ENCODE results near the gene ARMH3. TPM values are rescaled to one million over a fixed set of nuclear protein-coding genes. Genes with fewer than 3 reads are reported as not detected.
A peak's percentile ranks its signal among the peaks of the same experiment; 100 is the strongest.

The ARMH3 gene
- total and polyA plus RNA-seq, 10 of the 15 experiments (the other 5 are each of a cell fraction or from before 2014, with no cell fraction given) = 13.0 to 33.0 (median 16.4) TPM

GRCh38 chr10:102055647-102056419 is at the start of gene ARMH3 (continued):
- TF ChIP-seq NFXL1 (IDR thresholded peaks at IDR 0.05; ENCODE audit: borderline replicate concordance) (peak; percentile 59; the same call in 1 of the 2 replicates), PRDM15 (CRISPR knock-in tag; IDR thresholded peaks at IDR 0.05) (no peak), MXI1 (IDR thresholded peaks at IDR 0.05; ENCODE audit: low read depth, low read length) (peak; percentile 67), SREBF2 (IDR thresholded peaks at IDR 0.05; ENCODE audit: low read length) (no peak), RELA (IDR thresholded peaks at IDR 0.05; ENCODE audit: borderline replicate concordance, partially characterized antibody) (peak; percentile 77), RFX5 (IDR thresholded peaks at IDR 0.05; ENCODE audit: low read depth, low read length) (no peak), CREM (IDR thresholded peaks at IDR 0.05; ENCODE audit: low read depth) (peak; percentile 87), BRCA1 (IDR thresholded peaks at IDR 0.05; ENCODE audit: low read depth, low read length) (0 out of 2 replicates have a peak, but pooled peaks have one; percentile 8), ATF7 (IDR thresholded peaks at IDR 0.05; ENCODE audit: low read depth) (no peak), IKZF2 (IDR thresholded peaks at IDR 0.05) (0 out of 4 replicates have a peak, but pooled peaks of 1 of the 2 experiments have one; percentile 17), RAD51 (IDR thresholded peaks at IDR 0.05) (no peak), YBX1 (IDR thresholded peaks at IDR 0.05) (no peak), POU2F2 (IDR thresholded peaks at IDR 0.05; ENCODE audit: borderline replicate concordance, low read depth, low read length) (peak; percentile 63; the same call in 1 of the 3 replicates), PBX3 (IDR thresholded peaks at IDR 0.05; ENCODE audit: insufficient replicate concordance, low read depth, low read length) (peak; percentile 10), ZNF622 (IDR thresholded peaks at IDR 0.05) (no peak), ZSCAN29 (IDR thresholded peaks at IDR 0.05) (0 out of 2 replicates have a peak, but pooled peaks have one; percentile 20), TARDBP (IDR thresholded peaks at IDR 0.05; ENCODE audit: borderline replicate concordance) (peak; percentile 69; the same call in 1 of the 2 replicates), JUNB (IDR thresholded peaks at IDR 0.05) (no peak), BCL3 (IDR thresholded peaks at IDR 0.05; ENCODE audit: borderline replicate concordance, insufficient read depth, low read depth, low read length, poor library complexity, severe bottlenecking) (no peak), EP300 (IDR thresholded peaks at IDR 0.05; ENCODE audit: borderline replicate concordance in 1 of 2, control insufficient read depth in 1 of 2, low read depth in 2 of 2, low read length in 2 of 2) (no peak), BHLHE40 (IDR thresholded peaks at IDR 0.05; ENCODE audit: borderline replicate concordance in 1 of 2, low read depth in 2 of 2, low read length in 1 of 2) (peak; percentile 79 to 91)
- TF ChIP-seq, protein P1, sequence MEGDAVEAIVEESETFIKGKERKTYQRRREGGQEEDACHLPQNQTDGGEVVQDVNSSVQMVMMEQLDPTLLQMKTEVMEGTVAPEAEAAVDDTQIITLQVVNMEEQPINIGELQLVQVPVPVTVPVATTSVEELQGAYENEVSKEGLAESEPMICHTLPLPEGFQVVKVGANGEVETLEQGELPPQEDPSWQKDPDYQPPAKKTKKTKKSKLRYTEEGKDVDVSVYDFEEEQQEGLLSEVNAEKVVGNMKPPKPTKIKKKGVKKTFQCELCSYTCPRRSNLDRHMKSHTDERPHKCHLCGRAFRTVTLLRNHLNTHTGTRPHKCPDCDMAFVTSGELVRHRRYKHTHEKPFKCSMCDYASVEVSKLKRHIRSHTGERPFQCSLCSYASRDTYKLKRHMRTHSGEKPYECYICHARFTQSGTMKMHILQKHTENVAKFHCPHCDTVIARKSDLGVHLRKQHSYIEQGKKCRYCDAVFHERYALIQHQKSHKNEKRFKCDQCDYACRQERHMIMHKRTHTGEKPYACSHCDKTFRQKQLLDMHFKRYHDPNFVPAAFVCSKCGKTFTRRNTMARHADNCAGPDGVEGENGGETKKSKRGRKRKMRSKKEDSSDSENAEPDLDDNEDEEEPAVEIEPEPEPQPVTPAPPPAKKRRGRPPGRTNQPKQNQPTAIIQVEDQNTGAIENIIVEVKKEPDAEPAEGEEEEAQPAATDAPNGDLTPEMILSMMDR (IDR thresholded peaks at IDR 0.05 in 2 of 3, conservative IDR thresholded peaks at IDR 0.05 in 1 of 3; ENCODE audit: control insufficient read depth in 2 of 3, extremely low read depth in 1 of 3, insufficient read depth in 1 of 3, low read depth in 3 of 3, low read length in 3 of 3) = no peak
